A549 (cell line): Measurements from ENCODE around the gene IL11RA.

Experiments
- CBX8 ChIP-seq: fragments of 200-600 bp; sonication (generic); IDR thresholded peaks from 2 replicates; pipeline ENCODE4 v1.6.1; 2016
- CTCF ChIP-seq: fragments of >200 bp; sonication (Bioruptor Twin); formaldehyde crosslinking; IDR thresholded peaks from 3 replicates; pipeline ENCODE4 v1.5.1; 2016
- HDAC2 ChIP-seq: fragments of 200-600 bp; sonication (generic); IDR thresholded peaks from 2 replicates; pipeline ENCODE4 v1.6.1; 2016
- JUN ChIP-seq, 2 experiments: fragments of >200 bp; sonication (Bioruptor Twin); formaldehyde crosslinking; IDR thresholded peaks; 2 replicates in 1 of 2; 3 replicates in 1 of 2; pipeline ENCODE4 v1.6.1; 2016 to 2017
- POLR2A ChIP-seq: IDR thresholded peaks from 2 replicates; pipeline ENCODE4 v1.6.1; 2012; ENCODE audit warnings: mild to moderate bottlenecking, low read length
- RAD21 ChIP-seq, 2 experiments: fragments of >200 bp in 1 of 2; sonication (Bioruptor Twin) in 1 of 2; formaldehyde crosslinking in 1 of 2; IDR thresholded peaks in 1 of 2; conservative IDR thresholded peaks in 1 of 2; 2 replicates in 1 of 2; 3 replicates in 1 of 2; pipeline ENCODE4 v1.6.1; 2012 to 2018; ENCODE audit warnings: inconsistent platforms in 1 of 2
- RFX5 ChIP-seq: fragments of 450-650 bp; IDR thresholded peaks from 2 replicates; pipeline ENCODE4 v1.7.1; 2014; ENCODE audit warnings: antibody characterized with exemption, mild to moderate bottlenecking, moderate library complexity
- RNF2 ChIP-seq: fragments of 200-600 bp; sonication (generic); IDR thresholded peaks from 2 replicates; pipeline ENCODE4 v1.6.1; 2016; ENCODE audit warnings: low read depth, mild to moderate bottlenecking, antibody characterized with exemption, moderate library complexity, borderline replicate concordance
- TF ChIP-seq, protein P1 (sequence below): IDR thresholded peaks from 2 replicates; pipeline ENCODE4 v1.6.1; 2012
- TF ChIP-seq, protein P2 (sequence below): fragments of 200-600 bp; sonication (generic); IDR thresholded peaks from 2 replicates; pipeline ENCODE4 v1.6.1; 2016; ENCODE audit warnings: antibody characterized with exemption, mild to moderate bottlenecking, moderate library complexity

DNA sequence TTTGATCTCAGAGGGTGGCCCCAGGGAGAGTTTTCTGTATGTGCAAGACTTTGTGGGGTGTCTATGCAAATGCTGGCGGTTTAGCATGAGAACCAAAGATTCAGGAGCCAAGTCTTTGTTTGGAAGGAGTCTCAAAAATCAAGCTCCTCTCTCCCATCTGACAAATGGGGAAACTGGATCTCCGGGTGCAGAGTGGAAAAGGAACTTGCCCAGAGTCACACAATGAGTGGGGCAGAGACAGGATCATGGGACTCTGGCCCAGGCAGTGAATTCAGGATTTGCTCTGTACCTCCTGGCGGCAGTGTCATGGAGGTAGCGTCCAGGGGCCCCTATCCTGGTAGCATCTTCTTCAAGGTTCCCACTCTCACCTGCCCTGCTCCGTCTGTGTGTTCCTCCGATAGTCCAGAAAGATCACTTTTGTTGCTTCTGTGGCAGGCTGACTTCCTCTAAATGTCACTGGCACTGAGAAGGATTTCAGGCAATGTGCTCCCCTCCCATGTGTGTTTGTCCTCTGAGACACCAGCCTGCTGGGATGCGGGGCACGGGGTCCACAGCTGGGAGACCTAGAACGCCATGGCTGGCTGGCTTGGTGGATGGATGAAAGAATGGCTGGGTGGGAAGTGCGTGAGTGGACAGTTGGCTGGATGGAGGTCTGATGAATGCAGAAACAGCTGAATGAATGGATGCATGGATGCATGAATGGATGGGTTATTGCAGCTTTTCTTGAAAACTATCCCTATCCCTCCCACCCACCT, 35.5 kb downstream of the IL11RA start:
- no peak for TF ChIP-seq RFX5
- no peak for TF ChIP-seq CTCF
- no peak for TF ChIP-seq CBX8
- TF ChIP-seq, protein P1, sequence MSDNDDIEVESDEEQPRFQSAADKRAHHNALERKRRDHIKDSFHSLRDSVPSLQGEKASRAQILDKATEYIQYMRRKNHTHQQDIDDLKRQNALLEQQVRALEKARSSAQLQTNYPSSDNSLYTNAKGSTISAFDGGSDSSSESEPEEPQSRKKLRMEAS, result no peak
- TF ChIP-seq, protein P2, sequence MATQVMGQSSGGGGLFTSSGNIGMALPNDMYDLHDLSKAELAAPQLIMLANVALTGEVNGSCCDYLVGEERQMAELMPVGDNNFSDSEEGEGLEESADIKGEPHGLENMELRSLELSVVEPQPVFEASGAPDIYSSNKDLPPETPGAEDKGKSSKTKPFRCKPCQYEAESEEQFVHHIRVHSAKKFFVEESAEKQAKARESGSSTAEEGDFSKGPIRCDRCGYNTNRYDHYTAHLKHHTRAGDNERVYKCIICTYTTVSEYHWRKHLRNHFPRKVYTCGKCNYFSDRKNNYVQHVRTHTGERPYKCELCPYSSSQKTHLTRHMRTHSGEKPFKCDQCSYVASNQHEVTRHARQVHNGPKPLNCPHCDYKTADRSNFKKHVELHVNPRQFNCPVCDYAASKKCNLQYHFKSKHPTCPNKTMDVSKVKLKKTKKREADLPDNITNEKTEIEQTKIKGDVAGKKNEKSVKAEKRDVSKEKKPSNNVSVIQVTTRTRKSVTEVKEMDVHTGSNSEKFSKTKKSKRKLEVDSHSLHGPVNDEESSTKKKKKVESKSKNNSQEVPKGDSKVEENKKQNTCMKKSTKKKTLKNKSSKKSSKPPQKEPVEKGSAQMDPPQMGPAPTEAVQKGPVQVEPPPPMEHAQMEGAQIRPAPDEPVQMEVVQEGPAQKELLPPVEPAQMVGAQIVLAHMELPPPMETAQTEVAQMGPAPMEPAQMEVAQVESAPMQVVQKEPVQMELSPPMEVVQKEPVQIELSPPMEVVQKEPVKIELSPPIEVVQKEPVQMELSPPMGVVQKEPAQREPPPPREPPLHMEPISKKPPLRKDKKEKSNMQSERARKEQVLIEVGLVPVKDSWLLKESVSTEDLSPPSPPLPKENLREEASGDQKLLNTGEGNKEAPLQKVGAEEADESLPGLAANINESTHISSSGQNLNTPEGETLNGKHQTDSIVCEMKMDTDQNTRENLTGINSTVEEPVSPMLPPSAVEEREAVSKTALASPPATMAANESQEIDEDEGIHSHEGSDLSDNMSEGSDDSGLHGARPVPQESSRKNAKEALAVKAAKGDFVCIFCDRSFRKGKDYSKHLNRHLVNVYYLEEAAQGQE, result no peak
- no peak for TF ChIP-seq RNF2
- no peak for TF ChIP-seq HDAC2
- no peak for TF ChIP-seq POLR2A
- TF ChIP-seq JUN (IDR thresholded peaks at IDR 0.05), result no peak
- TF ChIP-seq RAD21 (conservative IDR thresholded peaks at IDR 0.05 in 1 of 2, IDR thresholded peaks at IDR 0.05 in 1 of 2), result no peak
